Measurements from ENCODE around the gene STX8. TPM values are rescaled to one million over a fixed set of nuclear protein-coding genes. Genes with fewer than 3 reads are reported as not detected.
A peak's percentile ranks its signal among the peaks of the same experiment; 100 is the strongest.

The STX8 gene
- total and polyA plus RNA-seq, 8 donors = 26.9 to 37.4 (median 32.3) TPM

DNA sequence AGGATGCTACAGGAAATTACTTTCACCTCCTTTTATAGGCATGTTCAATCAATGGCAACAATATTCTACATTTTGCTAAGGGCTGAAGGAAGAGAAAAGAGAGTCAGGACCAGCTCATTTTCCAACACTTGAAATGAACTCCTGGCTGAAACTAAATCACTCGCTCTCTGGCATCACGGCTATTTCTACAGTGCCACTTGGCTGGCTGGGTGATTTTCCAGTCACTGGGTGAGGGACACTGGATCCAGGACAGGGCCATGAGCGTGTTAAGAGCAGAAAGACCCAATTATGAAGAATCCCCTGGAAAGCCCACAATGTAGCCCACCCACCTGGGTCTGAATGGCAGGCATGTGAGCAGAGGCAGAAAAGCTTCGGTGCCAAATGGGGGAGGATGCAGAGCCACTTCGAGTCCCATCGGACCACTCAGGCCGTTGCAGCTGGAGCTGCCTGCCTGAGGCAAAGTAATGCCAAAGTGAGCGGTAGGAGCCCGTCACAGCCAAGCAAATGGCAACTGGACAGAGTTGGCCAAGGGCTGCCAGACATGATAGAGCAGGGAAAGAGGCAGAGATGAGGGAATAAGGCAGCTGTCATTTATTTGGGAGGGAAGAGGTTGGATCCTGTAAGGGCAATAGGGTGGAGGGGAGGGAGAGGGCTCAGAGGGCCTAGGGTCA, 246.2 kb downstream of the STX8 start:
- no peaks in the 10 kb centered on the region for H3K4me1 ChIP-seq

DNA sequence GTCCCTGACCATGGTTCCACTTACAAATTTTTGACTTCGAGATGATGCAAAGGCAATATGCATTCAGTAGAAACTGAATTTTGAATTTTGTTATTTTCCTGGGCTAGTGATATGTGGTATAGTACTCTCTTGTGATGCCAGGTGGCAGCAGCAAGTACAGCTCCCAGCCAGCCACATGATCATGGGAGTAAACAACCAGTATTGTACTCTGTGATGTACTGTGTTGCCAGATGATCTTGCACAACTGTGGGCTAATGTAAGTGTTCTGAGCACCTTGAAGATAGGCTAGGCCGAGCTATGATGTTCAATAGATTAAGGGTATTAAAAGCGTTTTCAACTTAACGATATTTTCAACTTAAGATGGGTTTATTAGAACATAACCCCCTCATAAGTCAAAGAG, 250.8 kb downstream of the STX8 start:
- 55 to 57% methylated on average over 4 of the region's 4 CpGs for WGBS, 2 donors
- FAIRE-seq (no peak), ATAC-seq (peak; percentile 97 to 99 (median 98)), DNase-seq (peak in 4 of 6 donors; percentile 51 to 65 (median 56))
- Histone ChIP-seq H3K27ac (no peak overlapping the region), H3K4me3 (no peak overlapping the region), H3K9me3 (no peaks in the 10 kb centered on the region), H3K36me3 (no peaks in the 10 kb centered on the region), H3K27me3 (no peaks in the 10 kb centered on the region), H3K4me1 (no peaks in the 10 kb centered on the region)
- intact Hi-C loops (cut with DNase I) = no loop called here
- TF ChIP-seq, protein P1, sequence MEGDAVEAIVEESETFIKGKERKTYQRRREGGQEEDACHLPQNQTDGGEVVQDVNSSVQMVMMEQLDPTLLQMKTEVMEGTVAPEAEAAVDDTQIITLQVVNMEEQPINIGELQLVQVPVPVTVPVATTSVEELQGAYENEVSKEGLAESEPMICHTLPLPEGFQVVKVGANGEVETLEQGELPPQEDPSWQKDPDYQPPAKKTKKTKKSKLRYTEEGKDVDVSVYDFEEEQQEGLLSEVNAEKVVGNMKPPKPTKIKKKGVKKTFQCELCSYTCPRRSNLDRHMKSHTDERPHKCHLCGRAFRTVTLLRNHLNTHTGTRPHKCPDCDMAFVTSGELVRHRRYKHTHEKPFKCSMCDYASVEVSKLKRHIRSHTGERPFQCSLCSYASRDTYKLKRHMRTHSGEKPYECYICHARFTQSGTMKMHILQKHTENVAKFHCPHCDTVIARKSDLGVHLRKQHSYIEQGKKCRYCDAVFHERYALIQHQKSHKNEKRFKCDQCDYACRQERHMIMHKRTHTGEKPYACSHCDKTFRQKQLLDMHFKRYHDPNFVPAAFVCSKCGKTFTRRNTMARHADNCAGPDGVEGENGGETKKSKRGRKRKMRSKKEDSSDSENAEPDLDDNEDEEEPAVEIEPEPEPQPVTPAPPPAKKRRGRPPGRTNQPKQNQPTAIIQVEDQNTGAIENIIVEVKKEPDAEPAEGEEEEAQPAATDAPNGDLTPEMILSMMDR (IDR thresholded peaks at IDR 0.05) = no peak

More for the DNA sequence above, 246.2 kb downstream of the STX8 start:
- Histone ChIP-seq H3K36me3 (no peaks in the 10 kb centered on the region), H3K27me3 (no peaks in the 10 kb centered on the region), H3K27ac (no peak overlapping the region), H3K4me3 (no peak overlapping the region), H3K9me3 (no peaks in the 10 kb centered on the region)
- ATAC-seq (no peak), FAIRE-seq (no peak), DNase-seq (no peak)
- 94 to 96% methylated on average over 9 of the region's 9 CpGs for WGBS, 2 donors
- TF ChIP-seq, protein P1 (IDR thresholded peaks at IDR 0.05) = no peak
- intact Hi-C loops (cut with DNase I) = no loop called here

DNA sequence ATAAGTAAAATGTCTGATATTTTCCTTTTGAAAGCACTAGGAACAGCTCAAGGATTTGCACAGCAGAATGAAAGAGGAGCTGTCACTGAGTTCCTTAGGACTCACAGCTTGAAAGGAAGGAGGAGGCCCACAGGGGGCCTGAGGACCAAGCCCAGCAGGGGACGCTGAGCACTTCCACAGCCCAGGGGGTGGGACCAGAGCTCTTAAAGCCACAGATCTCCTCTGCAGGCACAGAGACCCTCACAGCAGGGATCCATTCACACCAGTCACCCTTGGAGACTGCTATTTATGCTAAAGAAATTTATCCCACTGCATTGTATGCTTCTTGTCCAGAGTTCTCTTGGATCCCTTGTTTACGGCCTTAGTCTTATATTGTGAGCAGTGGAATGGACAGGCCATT, 253.3 kb downstream of the STX8 start:
- no peaks in the 10 kb centered on the region for H3K4me1 ChIP-seq
- DNase-seq (no peak), ATAC-seq (no peak), FAIRE-seq (no peak)
- TF ChIP-seq, protein P1 (IDR thresholded peaks at IDR 0.05) = no peak
- 69 to 78% methylated on average over 2 of the region's 2 CpGs for WGBS, 2 donors
- no peak overlapping the region for H3K4me3 ChIP-seq
- H3K27me3 ChIP-seq = no peaks in the 10 kb centered on the region
- no peaks in the 10 kb centered on the region for H3K36me3 ChIP-seq
- H3K9me3 ChIP-seq = no peaks in the 10 kb centered on the region
- intact Hi-C loops (cut with DNase I) = no loop called here
- no peak overlapping the region for H3K27ac ChIP-seq

DNA sequence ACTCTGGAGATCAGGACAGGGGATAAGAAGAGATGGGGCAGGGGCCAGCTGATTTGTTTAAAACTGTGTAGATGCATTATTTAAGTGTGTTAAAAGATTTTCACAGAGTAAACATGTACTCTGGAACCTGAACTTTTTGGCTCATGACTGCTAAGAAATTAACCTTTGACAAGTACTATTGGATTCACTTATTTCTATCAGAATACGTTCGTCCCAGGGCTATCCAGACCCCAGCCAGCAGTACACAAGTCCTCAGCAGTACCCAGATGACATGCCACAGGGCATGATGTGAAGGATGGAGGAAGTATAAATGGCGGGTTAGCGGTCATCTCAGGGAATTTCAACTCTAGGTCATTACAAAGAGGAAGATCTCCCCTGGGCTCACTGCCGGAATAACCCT, 253.7 kb downstream of the STX8 start:
- FAIRE-seq (no peak), DNase-seq (no peak), ATAC-seq (no peak)
- intact Hi-C loops (cut with DNase I) = no loop called here
- TF ChIP-seq, protein P1 (IDR thresholded peaks at IDR 0.05) = no peak
- H3K36me3 ChIP-seq = no peaks in the 10 kb centered on the region
- no peak overlapping the region for H3K4me3 ChIP-seq
- H3K27me3 ChIP-seq = no peaks in the 10 kb centered on the region
- no peaks in the 10 kb centered on the region for H3K9me3 ChIP-seq
- no peak overlapping the region for H3K27ac ChIP-seq
- WGBS, 2 donors = 70 to 71% methylated on average over 5 of the region's 5 CpGs
- no peaks in the 10 kb centered on the region for H3K4me1 ChIP-seq

DNA sequence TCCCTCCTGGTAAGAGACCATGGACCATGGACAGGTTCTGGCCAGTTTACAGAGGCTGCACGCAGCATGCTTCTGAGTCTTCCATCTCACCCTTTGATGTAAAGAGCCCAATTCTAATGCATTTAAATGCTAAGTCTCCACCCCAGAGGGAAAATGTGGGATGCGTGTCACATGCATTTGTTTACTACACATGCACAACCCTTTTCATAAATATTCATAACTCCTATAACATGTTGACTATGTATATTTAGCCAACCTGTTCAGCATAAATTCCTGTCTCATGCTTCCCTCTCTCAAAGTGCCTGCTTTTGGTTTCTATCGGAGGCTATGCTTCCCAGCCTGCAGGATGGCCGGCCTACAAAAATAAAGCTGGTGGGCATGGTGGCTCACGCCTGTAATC, 260.3 kb downstream of the STX8 start:
- Histone ChIP-seq H3K4me3 (no peak overlapping the region), H3K4me1 (no peaks in the 10 kb centered on the region), H3K36me3 (no peaks in the 10 kb centered on the region), H3K27ac (no peak overlapping the region), H3K27me3 (no peaks in the 10 kb centered on the region), H3K9me3 (no peaks in the 10 kb centered on the region)
- no peak for ATAC-seq
- WGBS, 2 donors = 95 to 99% methylated on average over 5 of the region's 5 CpGs
- no peak for FAIRE-seq
- TF ChIP-seq, protein P1 (IDR thresholded peaks at IDR 0.05) = no peak
- intact Hi-C loops (cut with DNase I) = no loop called here
- DNase-seq = no peak
